HCT116 (cell line): ENCODE results near the gene DHRS7. TPM values are rescaled to one million over a fixed set of nuclear protein-coding genes. Genes with fewer than 3 reads are reported as not detected.

Experiments used
- ATAC-seq: fragments of 200-7000 bp; cut with Tn5 transposase; 2 replicates; pipeline ENCODE4 v1.9.1; 2020; ENCODE audit warnings: mild to moderate bottlenecking, moderate library complexity
- BruUV-seq: library from RNA; stranded (reverse); fragments of 400-500 nt; replicated peaks from 2 replicates; lab custom pipeline; 2021; lab: Mats Ljungman, UMichigan
- CTCF ChIA-PET: fragments of 300-600 bp; sonication (Branson Sonifier 250); formaldehyde crosslinking; loops from one replicate; lab custom pipeline; 2021; ENCODE audit warnings: antibody characterized with exemption; lab: Charles Lee
- POLR2A ChIA-PET: fragments of 300-600, 350-600 bp; sonication (Branson Sonifier 250); formaldehyde crosslinking; loops from one replicate; lab custom pipeline; 2021; ENCODE audit warnings: antibody characterized with exemption; lab: Charles Lee
- RAD21 ChIA-PET, 2 experiments: fragments of 300-600 bp; sonication (Branson Sonifier 250); formaldehyde crosslinking; loops; one replicate each; lab custom pipeline; 2023; ENCODE audit warnings: low total read pairs in 2 of 2; ENCODE audit not compliant: uncharacterized antibody in 2 of 2, unreplicated experiment in 2 of 2, low non-redundant PET in 1 of 2; lab: Charles Lee
- DNase-seq: peaks from one replicate; pipeline ENCODE4 v3.0.0-alpha.2; 2010; ENCODE audit warnings: low read depth, low spot score
- H2AFZ ChIP-seq: fragments of 200-600 bp; shearing (Covaris generic), sonication (generic); 2 replicates; pipeline ENCODE4 v1.6.1; 2017; ENCODE audit warnings: low read depth, mixed run types, mixed read lengths, antibody characterized with exemption, low read length; ENCODE audit not compliant: poor library complexity, severe bottlenecking
- H3K27ac ChIP-seq: 2 replicates; pipeline ENCODE4 v1.5.1; 2012; ENCODE audit warnings: low read depth, low read length
- H3K27me3 ChIP-seq: fragments of 200-600 bp; sonication (generic); 2 replicates; pipeline ENCODE4 v1.6.1; 2016; ENCODE audit warnings: mixed run types, low read length, mixed read lengths; ENCODE audit not compliant: insufficient read depth
- H3K36me3 ChIP-seq, 2 experiments: fragments of 200-500 bp in 1 of 2; fragments of 200-600 bp in 1 of 2; sonication (Bioruptor generic) in 1 of 2; sonication (generic) in 1 of 2; 2 replicates each; pipeline versions ENCODE4 v1.5.1 to v1.6.1; 2014 to 2016; ENCODE audit warnings: low read length in 2 of 2, inconsistent platforms in 1 of 2, mixed read lengths in 1 of 2, mixed run types in 1 of 2; ENCODE audit not compliant: insufficient read depth in 2 of 2, control insufficient read depth in 1 of 2
- H3K4me1 ChIP-seq, 2 experiments: fragments of 200-600 bp in 1 of 2; sonication (generic) in 1 of 2; 2 replicates each; pipeline versions ENCODE4 v1.5.1 to v1.6.1; 2012 to 2017; ENCODE audit warnings: low read length in 2 of 2, inconsistent platforms in 1 of 2, mild to moderate bottlenecking in 1 of 2, mixed read lengths in 1 of 2, mixed run types in 1 of 2, moderate library complexity in 1 of 2; ENCODE audit not compliant: insufficient read depth in 2 of 2, control insufficient read depth in 1 of 2
- H3K4me2 ChIP-seq: fragments of 200-600 bp; sonication (generic); 2 replicates; pipeline ENCODE4 v1.6.1; 2017; ENCODE audit warnings: mixed run types, low read length, mixed read lengths
- H3K4me3 ChIP-seq, 2 experiments: fragments of 200-600 bp in 1 of 2; sonication (generic) in 1 of 2; replicated peaks in 1 of 2; 2 replicates each; pipeline ENCODE4 v1.5.1; 2011 to 2016; ENCODE audit warnings: low read length in 2 of 2, control low read depth in 1 of 2, low read depth in 1 of 2, mild to moderate bottlenecking in 1 of 2, mixed read lengths in 1 of 2, mixed run types in 1 of 2
- H3K79me2 ChIP-seq: fragments of 200-600 bp; sonication (generic); 2 replicates; pipeline ENCODE4 v1.6.1; 2017; ENCODE audit warnings: mild to moderate bottlenecking, mixed run types, low read length, moderate library complexity, mixed read lengths; ENCODE audit not compliant: insufficient read depth
- H3K9ac ChIP-seq: fragments of 200-600 bp; sonication (generic); 2 replicates; pipeline ENCODE4 v1.6.1; 2016; ENCODE audit warnings: low read length, mixed read lengths
- H3K9me2 ChIP-seq: fragments of 200-600 bp; sonication (generic), shearing (Covaris generic); 2 replicates; pipeline ENCODE4 v1.6.1; 2017; ENCODE audit warnings: mixed run types, mild to moderate bottlenecking, moderate library complexity; ENCODE audit not compliant: insufficient read depth
- H3K9me3 ChIP-seq, 2 experiments: fragments of 200-500 bp in 1 of 2; fragments of 200-600 bp in 1 of 2; sonication (Bioruptor generic) in 1 of 2; sonication (generic) in 1 of 2; 2 replicates each; pipeline ENCODE4 v1.6.1; 2014 to 2017; ENCODE audit warnings: low read length in 2 of 2, mixed read lengths in 2 of 2, inconsistent platforms in 1 of 2, low read depth in 1 of 2, mild to moderate bottlenecking in 1 of 2, mixed run types in 1 of 2, moderate library complexity in 1 of 2; ENCODE audit not compliant: control insufficient read depth in 1 of 2, insufficient read depth in 1 of 2
- H4K20me1 ChIP-seq: fragments of 200-600 bp; sonication (generic), shearing (Covaris generic); 2 replicates; pipeline ENCODE4 v1.6.1; 2017; ENCODE audit warnings: mixed run types, mild to moderate bottlenecking, moderate library complexity; ENCODE audit not compliant: insufficient read depth
- EZH2 ChIP-seq: fragments of 200-600 bp; sonication (generic); IDR thresholded peaks from 2 replicates; pipeline ENCODE4 v1.6.1; 2017; ENCODE audit warnings: antibody characterized with exemption, mixed run types
- FOSL1 ChIP-seq: IDR thresholded peaks from 2 replicates; pipeline ENCODE4 v1.6.1; 2012; ENCODE audit warnings: low read depth
- JUND ChIP-seq: IDR thresholded peaks from 2 replicates; pipeline ENCODE4 v1.6.1; 2012
- POLR2A ChIP-seq: IDR thresholded peaks from 2 replicates; pipeline ENCODE4 v1.7.0; 2011; ENCODE audit warnings: borderline replicate concordance; ENCODE audit not compliant: insufficient read depth, insufficient read length; ENCODE audit errors: extremely low read depth
- SIN3A ChIP-seq: IDR thresholded peaks from 2 replicates; pipeline ENCODE4 v1.6.1; 2012; ENCODE audit warnings: low read depth
- TCF7L2 ChIP-seq: IDR thresholded peaks from 2 replicates; pipeline ENCODE4 v1.7.0; 2011; ENCODE audit warnings: borderline replicate concordance, inconsistent platforms; ENCODE audit not compliant: insufficient read depth, insufficient read length; ENCODE audit errors: extremely low read depth
- ZFX ChIP-seq: fragments of 450-650 bp; IDR thresholded peaks from 2 replicates; pipeline ENCODE4 v1.6.1; 2017
- ZNF274 ChIP-seq: fragments of 200-500 bp; sonication (Bioruptor generic); IDR thresholded peaks from 2 replicates; pipeline ENCODE4 v1.6.1; 2014; ENCODE audit warnings: mild to moderate bottlenecking, low read depth, low read length, inconsistent platforms
- intact Hi-C: fragments of 100-400 bp; cut with micrococcal nuclease; formaldehyde crosslinking; loops from 2 replicates; pipeline ENCODE4 v1.10.0; 2022
- total RNA-seq: library from RNA; stranded (reverse); gene quantifications from one replicate; pipeline ENCODE4 v1.2.1, GENCODE V29; 2021; ENCODE audit not compliant: unreplicated experiment

DHRS7 gene
- total RNA-seq, 1 experiment from 2014 or later: 43.8 TPM

DNA sequence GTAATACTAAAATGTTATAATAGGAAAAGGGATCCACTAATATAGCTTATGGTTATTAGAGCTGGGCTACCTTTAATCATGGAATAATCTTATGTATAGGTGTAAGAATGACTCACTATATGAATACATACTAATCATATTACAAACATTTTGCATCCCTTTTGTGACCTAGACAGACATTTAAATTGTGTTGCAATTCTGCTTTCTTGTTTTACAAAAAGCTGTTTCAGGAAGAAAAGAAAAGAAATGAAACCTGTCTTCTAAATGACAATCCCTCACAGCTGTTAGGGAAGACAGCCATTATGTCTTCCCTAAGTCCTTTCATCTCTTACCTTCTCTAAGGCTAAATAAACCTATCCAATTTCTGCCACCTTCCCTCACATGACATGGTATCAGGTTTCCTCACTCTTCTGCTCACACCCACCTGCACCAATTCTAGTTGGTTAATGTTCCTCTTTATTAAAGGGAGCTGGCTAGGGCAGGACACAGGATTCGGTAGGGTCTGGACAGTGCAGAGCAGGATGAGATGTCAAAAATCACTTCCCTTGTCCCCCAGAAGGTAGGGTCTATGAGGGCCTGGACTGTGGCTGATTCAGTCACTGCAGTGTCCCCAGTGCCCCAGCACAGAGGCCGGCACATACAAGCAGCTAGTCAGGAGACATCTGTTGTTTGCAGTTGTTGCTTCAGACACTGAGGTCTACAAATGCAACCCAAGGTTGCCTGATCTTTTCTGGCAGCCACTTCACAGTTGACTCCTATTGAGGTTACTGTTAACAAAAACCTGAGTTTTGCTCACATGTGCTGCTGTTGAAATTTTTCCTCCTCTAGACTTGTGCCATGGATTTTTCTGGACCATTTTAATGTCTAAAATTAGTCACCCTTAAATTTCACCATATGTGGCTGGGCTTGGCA is 3.7 kb downstream of the DHRS7 start:
- Histone ChIP-seq H3K36me3 (no peaks in the 10 kb centered on the region), H3K27ac (no peak overlapping the region), H3K9me3 (no peaks in the 10 kb centered on the region), H3K4me1 (peaks cover 16 to 27% of the 10 kb centered on the region in 2 experiments), H2AFZ (no peak overlapping the region), H3K4me2 (no peak overlapping the region), H3K27me3 (no peaks in the 10 kb centered on the region), H3K4me3 (no peak overlapping the region), H3K9ac (no peak overlapping the region), H3K9me2 (no peaks in the 10 kb centered on the region), H4K20me1 (no peaks in the 10 kb centered on the region), H3K79me2 (peaks cover 8% of the 10 kb centered on the region)
- POLR2A ChIA-PET: no interaction called here
- ATAC-seq: no peak
- TF ChIP-seq ZNF274 (no peak), TCF7L2 (no peak)
- CTCF ChIA-PET: no interaction called here
- intact Hi-C loops: no loop called here
- RAD21 ChIA-PET: no interaction called here
- no TSS peak for BruUV-seq
- no peak for DNase-seq

DNA sequence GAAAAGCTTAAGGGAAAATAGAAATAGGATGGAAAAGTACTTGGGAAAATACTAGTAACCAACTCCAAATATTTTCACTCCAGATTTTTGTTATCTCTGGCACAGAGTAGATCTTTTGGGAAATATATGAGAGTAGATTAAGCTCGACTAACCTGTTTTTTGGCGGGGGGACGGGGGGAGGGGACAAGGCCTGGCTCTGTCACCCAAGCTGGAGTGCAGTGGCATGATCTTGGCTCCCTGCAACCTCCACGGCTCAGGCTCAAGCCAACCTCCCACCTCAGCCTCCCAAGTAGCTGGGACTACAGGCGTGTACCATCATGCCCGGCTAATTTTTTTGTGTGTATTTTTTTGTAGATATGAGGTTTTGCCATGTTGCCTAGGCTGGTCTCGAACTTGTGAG is 4.8 kb downstream of the DHRS7 start:
- Histone ChIP-seq H3K4me2 (no peak overlapping the region), H3K27ac (no peak overlapping the region), H3K79me2 (peaks cover 8% of the 10 kb centered on the region), H3K9ac (no peak overlapping the region), H3K4me1 (peaks cover 8 to 17% of the 10 kb centered on the region in 2 experiments), H3K27me3 (no peaks in the 10 kb centered on the region), H3K9me3 (no peaks in the 10 kb centered on the region), H3K4me3 (no peak overlapping the region), H2AFZ (no peak overlapping the region), H4K20me1 (no peaks in the 10 kb centered on the region), H3K9me2 (no peaks in the 10 kb centered on the region), H3K36me3 (no peaks in the 10 kb centered on the region)
- BruUV-seq: no TSS peak
- intact Hi-C loops: no loop called here
- POLR2A ChIA-PET: no interaction called here
- ATAC-seq (no peak), DNase-seq (no peak)
- CTCF ChIA-PET: no interaction called here
- TF ChIP-seq POLR2A (no peak), ZFX (no peak), EZH2 (no peak), FOSL1 (no peak), JUND (no peak), ZNF274 (no peak), SIN3A (no peak)
- RAD21 ChIA-PET: no interaction called here
